ENCODE data around the gene SLC4A7.

- TF ChIP-seq CTCF (conservative IDR thresholded peaks at IDR 0.05 in 1 of 2, IDR thresholded peaks at IDR 0.05 in 1 of 2; ENCODE audit: low read depth in 1 of 2, low read length in 2 of 2) (no peak), EZH2 (IDR thresholded peaks at IDR 0.05; ENCODE audit: low read length, missing control alignments) (no peak)
These were observed 818 bp downstream of the SLC4A7 start for GRCh38 chr3:27483117-27484014.
